Psoas muscle (tissue), 8 donors: Measurements from ENCODE around the gene STKLD1. TPM values are rescaled to one million over a fixed set of nuclear protein-coding genes. Genes with fewer than 3 reads are reported as not detected.
"Not testable (repeated sequence)": the region's sequence is repeated elsewhere in the genome, so short reads cannot be mapped to it uniquely, and the experiment has no call there.

Experiments
- ATAC-seq, 4 donors: fragments of 200-7000 bp; cut with Tn5 transposase; one replicate each; pipeline ENCODE4 v1.9.1; 2020; ENCODE audit warnings: moderate library complexity in 3 of 4, mild to moderate bottlenecking in 2 of 4
- DNase-seq, 2 donors: peaks; one replicate each; pipeline ENCODE4 v3.0.0-alpha.2; 2020
- H3K27ac ChIP-seq: fragments of 200-600 bp; one replicate; pipeline ENCODE4 v1.8.0; 2022
- H3K27me3 ChIP-seq, 3 donors: fragments of 200-600 bp in 1 of 3; one replicate each; pipeline versions ENCODE4 v1.6.1 to v1.8.0; 2013 to 2022; ENCODE audit warnings: low read length in 2 of 3, mild to moderate bottlenecking in 2 of 3, moderate library complexity in 1 of 3; ENCODE audit not compliant: insufficient read depth in 3 of 3
- H3K36me3 ChIP-seq, 2 donors: fragments of 200-600 bp in 1 of 2; one replicate each; pipeline versions ENCODE4 v1.6.1 to v1.8.0; 2013 to 2022; ENCODE audit warnings: low read depth in 1 of 2, mild to moderate bottlenecking in 1 of 2, moderate library complexity in 1 of 2; ENCODE audit not compliant: insufficient read depth in 1 of 2
- H3K4me1 ChIP-seq: fragments of 200-600 bp; one replicate; pipeline ENCODE4 v1.8.0; 2022
- H3K4me3 ChIP-seq: fragments of 200-600 bp; one replicate; pipeline ENCODE4 v1.8.0; 2022; ENCODE audit warnings: mild to moderate bottlenecking
- H3K9me3 ChIP-seq: fragments of 200-600 bp; one replicate; pipeline ENCODE4 v1.8.0; 2022
- WGBS, 3 donors: extraction: QIAGEN DNeasy Blood & Tissue Kit; methylation state at CpG; one replicate each; pipeline versions ENCODE4 v1.1.6 to v1.1.7; 2013; 5-methylcytosine and 5-hydroxymethylcytosine counted together
- intact Hi-C, 2 donors: fragments of 100-400 bp; cut with DNase I; formaldehyde crosslinking; loops; one replicate each; pipeline versions ENCODE4 v1.11.0 to v1.14.2; 2022
- polyA plus RNA-seq, 3 donors: library from polyadenylated mRNA; stranded (reverse); fragments of 200-250 nt; gene quantifications; one replicate each; pipeline ENCODE4 v1.2.3, GENCODE V29; 2013
- total RNA-seq, 4 donors: library from RNA; stranded (reverse); fragmentation: NEBNext Ultra II Directional in 2 of 4; extraction: Animal tissue kit (Norgen Biotek cat#: 25700) in 2 of 4; gene quantifications; one replicate each; pipeline versions ENCODE4 v1.2.1 to v1.2.4, GENCODE V29; 2021 to 2023
- TF ChIP-seq, protein P1 (sequence below): fragments of 200-600 bp; IDR thresholded peaks from one replicate; pipeline ENCODE4 v1.8.0; 2022; ENCODE audit warnings: antibody characterized with exemption
- donor health status: healthy with polysubstance abuse.
- donor health status: DM: no; HTN: no; CAD: no; lungs with moderate emphysema.
- donor health status: Bipolar disorder and iron deficiency.
- donor health status: healthy.
- donor health status: DM: yes; HTN: yes; CAD: no.
- donor health status: DM: no; HTN: no; CAD: no.
- donor health status: DM: no; HTN: no; CAD: no.
- donor health status: DM: yes; HTN: yes; CAD: no.

STKLD1 gene
- total and polyA plus RNA-seq, 7 donors: 0.07 to 0.69 (median 0.46) TPM

DNA sequence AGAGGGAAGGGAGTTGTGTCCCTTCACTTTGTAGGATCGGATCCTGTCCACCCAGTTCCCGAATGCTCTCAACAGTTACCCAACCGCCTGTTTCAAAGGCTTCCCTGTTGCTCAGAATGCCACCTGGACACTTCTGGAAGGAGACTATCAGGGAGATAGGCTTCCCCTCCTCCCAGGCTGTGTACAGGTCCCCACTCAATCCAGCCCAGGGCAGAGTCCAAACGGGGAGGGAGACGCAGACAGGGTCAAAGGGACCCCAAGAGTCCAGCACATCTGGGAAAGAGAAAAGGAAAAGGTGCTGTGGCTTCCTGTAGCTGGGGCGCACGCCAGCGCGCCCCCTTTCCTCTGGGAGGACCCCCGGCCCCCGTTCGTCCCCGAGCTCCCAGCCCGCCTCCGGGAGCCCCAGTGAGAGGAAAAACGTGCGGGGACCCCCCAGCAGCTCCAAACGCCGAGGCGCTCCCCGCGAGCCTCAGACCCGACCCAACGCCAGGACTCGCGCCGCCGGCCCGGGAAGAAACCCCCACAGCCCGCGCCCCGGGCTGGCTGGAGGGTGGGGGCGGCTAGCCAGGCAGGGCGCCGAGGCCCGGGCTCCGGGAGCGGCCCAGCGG lies 946 bp upstream of the STKLD1 start:
- Histone ChIP-seq H3K4me1 (peaks cover 48% of the 10 kb centered on the region), H3K36me3 (peaks cover 0 to 11% of the 10 kb centered on the region in 2 donors), H3K27me3 (no peaks in the 10 kb centered on the region), H3K9me3 (no peaks in the 10 kb centered on the region), H3K27ac (peak overlapping the region; percentile 97), H3K4me3 (peak overlapping the region; percentile 100)
- 1% methylated on average over 35 to 39 of the region's 39 CpGs for WGBS, 3 donors
- ATAC-seq: peak in 2 of 4 donors; percentile 15 to 24
- TF ChIP-seq, protein P1, sequence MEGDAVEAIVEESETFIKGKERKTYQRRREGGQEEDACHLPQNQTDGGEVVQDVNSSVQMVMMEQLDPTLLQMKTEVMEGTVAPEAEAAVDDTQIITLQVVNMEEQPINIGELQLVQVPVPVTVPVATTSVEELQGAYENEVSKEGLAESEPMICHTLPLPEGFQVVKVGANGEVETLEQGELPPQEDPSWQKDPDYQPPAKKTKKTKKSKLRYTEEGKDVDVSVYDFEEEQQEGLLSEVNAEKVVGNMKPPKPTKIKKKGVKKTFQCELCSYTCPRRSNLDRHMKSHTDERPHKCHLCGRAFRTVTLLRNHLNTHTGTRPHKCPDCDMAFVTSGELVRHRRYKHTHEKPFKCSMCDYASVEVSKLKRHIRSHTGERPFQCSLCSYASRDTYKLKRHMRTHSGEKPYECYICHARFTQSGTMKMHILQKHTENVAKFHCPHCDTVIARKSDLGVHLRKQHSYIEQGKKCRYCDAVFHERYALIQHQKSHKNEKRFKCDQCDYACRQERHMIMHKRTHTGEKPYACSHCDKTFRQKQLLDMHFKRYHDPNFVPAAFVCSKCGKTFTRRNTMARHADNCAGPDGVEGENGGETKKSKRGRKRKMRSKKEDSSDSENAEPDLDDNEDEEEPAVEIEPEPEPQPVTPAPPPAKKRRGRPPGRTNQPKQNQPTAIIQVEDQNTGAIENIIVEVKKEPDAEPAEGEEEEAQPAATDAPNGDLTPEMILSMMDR: no peak
- intact Hi-C loops: loop anchor here (2.0 to 5.0 kb wide), 2 partner anchors 22 to 38 kb away; partner anchors contain the start of gene SURF6 (in 1 of the 2)
- DNase-seq: peak in 1 of 2 donors; percentile 57

DNA sequence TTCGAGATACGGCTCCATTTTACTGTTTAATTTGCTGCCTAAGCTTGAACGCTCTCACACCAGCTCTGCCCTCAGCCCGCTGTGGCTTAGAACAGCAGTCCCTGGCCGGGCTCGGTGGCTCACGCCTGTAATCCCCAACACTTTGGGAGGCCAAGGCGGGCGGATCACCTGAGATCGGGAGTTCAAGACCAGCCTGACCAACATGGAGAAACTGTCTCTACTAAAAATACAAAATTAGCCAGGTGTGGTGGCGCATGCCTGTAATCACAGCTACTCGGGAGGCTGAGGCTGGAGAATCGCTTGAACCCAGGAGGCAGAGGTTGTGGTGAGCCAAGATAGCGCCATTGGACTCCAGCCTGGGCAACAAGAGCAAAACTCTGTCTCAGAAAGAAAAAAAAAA lies 1.1 kb downstream of the STKLD1 start:
- intact Hi-C loops: loop anchor here (2.0 to 5.0 kb wide), 2 partner anchors 28 to 40 kb away; partner anchors contain the start of gene SURF6 (in 1 of the 2)
- 88 to 94% (median 89%) methylated on average over 14 of the region's 14 CpGs for WGBS, 3 donors
- not testable (repeated sequence) for H3K4me3 ChIP-seq

DNA sequence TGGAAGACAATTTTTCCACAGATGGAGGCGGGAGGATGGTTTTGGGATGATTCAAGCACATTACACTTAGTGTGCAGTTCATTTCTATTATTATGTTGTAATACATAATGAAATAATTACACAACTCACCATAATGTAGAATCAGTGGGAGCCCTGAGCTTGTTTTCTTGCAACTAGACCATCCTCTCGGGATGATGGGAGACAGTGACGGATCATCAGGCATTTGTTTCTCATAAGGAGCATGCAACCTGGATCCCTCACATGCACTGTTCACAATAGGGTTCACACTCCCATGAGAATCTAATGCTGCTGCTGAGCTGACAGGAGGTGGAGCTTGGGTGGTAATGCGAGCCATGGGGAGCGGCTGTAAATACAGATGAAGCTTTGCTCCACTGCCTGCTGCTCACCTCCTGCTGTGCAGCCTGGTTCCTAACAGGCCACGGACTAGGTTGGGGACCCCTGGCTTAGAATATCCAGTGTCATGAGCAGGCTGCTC lies 1.6 kb downstream of the STKLD1 start:
- no peak for DNase-seq
- Histone ChIP-seq H3K36me3 (no peaks in the 10 kb centered on the region), H3K4me3 (no peak overlapping the region), H3K9me3 (no peaks in the 10 kb centered on the region), H3K27me3 (no peaks in the 10 kb centered on the region), H3K4me1 (peaks cover 24% of the 10 kb centered on the region), H3K27ac (no peak overlapping the region)
- TF ChIP-seq, protein P1: no peak
- intact Hi-C loops: loop anchor here (2.0 to 5.0 kb wide), 2 partner anchors 27 to 40 kb away; partner anchors contain the start of gene SURF6 (in 1 of the 2)
- no peak for ATAC-seq
- WGBS, 3 donors: 58 to 75% (median 65%) methylated on average over 6 of the region's 6 CpGs

More for the DNA sequence above, 1.1 kb downstream of the STKLD1 start:
- ATAC-seq, H3K27ac ChIP-seq, H3K9me3 ChIP-seq, H3K36me3 ChIP-seq, DNase-seq, H3K27me3 ChIP-seq: not testable (repeated sequence)
- H3K4me1 ChIP-seq: peaks cover 29% of the 10 kb centered on the region

DNA sequence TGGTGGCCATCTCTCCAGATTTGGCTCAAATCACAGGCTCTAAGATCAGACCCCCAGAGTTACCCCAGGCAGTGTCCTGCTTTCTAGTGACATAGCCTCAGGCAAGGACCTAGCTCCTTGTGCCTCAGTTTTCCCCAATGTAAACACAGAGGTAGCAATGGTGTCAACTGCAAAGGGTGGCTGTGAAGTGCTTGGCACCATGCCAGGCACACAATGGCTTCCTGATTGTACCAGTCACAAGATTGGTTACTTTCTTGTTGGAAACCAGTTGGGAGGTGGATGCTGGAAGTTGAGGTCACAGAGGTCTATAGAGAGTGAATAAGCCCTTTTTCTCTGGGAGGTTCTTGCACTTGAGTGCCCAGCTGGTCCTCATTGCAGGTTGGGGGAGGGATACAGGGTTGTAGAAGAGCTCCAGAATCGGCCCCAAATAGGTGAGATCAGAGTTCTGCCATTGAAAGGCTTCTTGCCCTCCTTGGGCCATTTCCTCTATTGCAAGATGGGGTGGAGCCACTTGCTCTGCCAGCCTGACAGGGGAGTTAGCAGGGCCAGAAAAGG lies 2.3 kb downstream of the STKLD1 start:
- intact Hi-C loops: loop anchor here in 1 of 2 donors (5.0 kb wide), 1 partner anchor 41 kb away; the partner anchor contains the start of gene SURF6
- 73 to 87% (median 82%) methylated on average over 1 of the region's 1 CpG for WGBS, 3 donors
- peaks cover 19% of the 10 kb centered on the region for H3K4me1 ChIP-seq

More for the DNA sequence above, 2.3 kb downstream of the STKLD1 start:
- Histone ChIP-seq H3K27ac (no peak overlapping the region), H3K9me3 (no peaks in the 10 kb centered on the region), H3K4me3 (no peak overlapping the region), H3K36me3 (no peaks in the 10 kb centered on the region), H3K27me3 (no peaks in the 10 kb centered on the region)
- DNase-seq: no peak
- TF ChIP-seq, protein P1: no peak
- ATAC-seq: no peak
